ENCODE data around the gene EEF1A2.

GRCh38 chr20:63500902-63501817, 2.3 kb upstream of the EEF1A2 start:
- TF ChIP-seq CTCF (IDR thresholded peaks at IDR 0.05; ENCODE audit: low read depth, low read length): no peak
- TF ChIP-seq EZH2phosphoT487 (IDR thresholded peaks at IDR 0.05; ENCODE audit: low read depth): no peak
